Esophagus muscularis mucosa (tissue), 4 donors: Measurements from ENCODE around the gene C4orf50. TPM values are rescaled to one million over a fixed set of nuclear protein-coding genes. Genes with fewer than 3 reads are reported as not detected.

Source experiments
- DNase-seq: peaks from one replicate; pipeline ENCODE4 v3.0.0-alpha.2; 2017; ENCODE audit errors: extremely low spot score
- H3K27ac ChIP-seq, 4 donors: fragments of 200-600 bp; sonication (generic); replicated peaks in 1 of 4; 1 replicate in 3 of 4; 2 replicates in 1 of 4; pipeline ENCODE4 v1.5.1; 2016 to 2019; ENCODE audit warnings: mild to moderate bottlenecking in 1 of 4
- H3K27me3 ChIP-seq, 4 donors: fragments of 200-600 bp; sonication (generic); one replicate each; pipeline versions ENCODE4 v1.5.1 to v1.6.0; 2016 to 2019
- H3K36me3 ChIP-seq, 4 donors: fragments of 200-600 bp; sonication (generic); one replicate each; pipeline ENCODE4 v1.5.1; 2016 to 2019
- H3K4me1 ChIP-seq, 4 donors: fragments of 200-600 bp; sonication (generic); one replicate each; pipeline ENCODE4 v1.5.1; 2016 to 2019
- H3K4me3 ChIP-seq, 4 donors: fragments of 200-600 bp; sonication (generic); 1 replicate in 2 of 4; 2 replicates in 2 of 4; pipeline ENCODE4 v1.5.1; 2016 to 2019; ENCODE audit warnings: mild to moderate bottlenecking in 4 of 4, moderate library complexity in 1 of 4
- H3K9me3 ChIP-seq, 4 donors: fragments of 200-600 bp; sonication (generic); 1 replicate in 3 of 4; 2 replicates in 1 of 4; pipeline ENCODE4 v1.5.1; 2016 to 2019
- CTCF ChIP-seq, 3 experiments: fragments of 200-600 bp in 2 of 3; fragments of 450-650 bp in 1 of 3; sonication (generic) in 2 of 3; IDR thresholded peaks; one replicate each; pipeline ENCODE4 v1.5.1; 2017 to 2019; ENCODE audit warnings: antibody characterized with exemption in 3 of 3, mild to moderate bottlenecking in 2 of 3, moderate library complexity in 1 of 3
- EP300 ChIP-seq: sonication (generic); formaldehyde crosslinking; IDR thresholded peaks from one replicate; pipeline ENCODE4 v1.6.1; 2017; ENCODE audit warnings: antibody characterized with exemption
- POLR2A ChIP-seq: fragments of 450-650 bp; IDR thresholded peaks from one replicate; pipeline ENCODE4 v1.6.1; 2017; ENCODE audit warnings: antibody characterized with exemption, moderate library complexity, mild to moderate bottlenecking, low read depth
- POLR2AphosphoS5 ChIP-seq, 2 donors: sonication (generic); formaldehyde crosslinking; IDR thresholded peaks; one replicate each; pipeline ENCODE4 v1.6.1; 2017; ENCODE audit warnings: antibody characterized with exemption in 2 of 2
- WGBS: methylation state at CpG from one replicate; pipeline ENCODE4 v1.1.5; 2018; 5-methylcytosine and 5-hydroxymethylcytosine counted together
- intact Hi-C: fragments of 100-400 bp; cut with DNase I; formaldehyde crosslinking; loops from one replicate; pipeline ENCODE4 v1.15.1; 2023
- total RNA-seq, 4 donors: library from RNA; depleted of rRNA; stranded (reverse); fragments of >200 nt; gene quantifications; one replicate each; pipeline versions ENCODE4 v1.1.0 to v1.2.1, GENCODE V29; 2016

C4orf50 gene
- total RNA-seq, 4 donors from 2014 or later = 0.11 to 0.42 (median 0.26) TPM

GRCh38 chr4:5893004-5893580 lies 125.1 kb downstream of the C4orf50 start, which contains the start of gene CRMP1:
Gene CRMP1, minus strand, starts transcription at chr4:5893086. Its CDS starts 117 bp downstream, at chr4:5892969.
- H3K36me3 ChIP-seq = no peaks in the 10 kb centered on the region
- no peak within 1 kb of the TSS for H3K27ac ChIP-seq
- peaks cover 12 to 49% (median 36%) of the 10 kb centered on the region in 4 donors for H3K4me1 ChIP-seq
- H3K9me3 ChIP-seq = peaks cover 0 to 13% (median 9%) of the 10 kb centered on the region in 4 donors
- peaks cover 2 to 97% (median 44%) of the 10 kb centered on the region in 4 donors for H3K27me3 ChIP-seq
- 42% methylated on average over 2 of the region's 67 CpGs for WGBS
- DNase-seq = no peak
- TF ChIP-seq EP300 (no peak), CTCF (IDR thresholded peaks at IDR 0.05) (no peak), POLR2AphosphoS5 (IDR thresholded peaks at IDR 0.05) (no peak), POLR2A (no peak)
- intact Hi-C loops = no loop called here
- peak within 1 kb of the TSS in 3 of 4 donors; percentile 28 to 34 (median 31) for H3K4me3 ChIP-seq

- Histone ChIP-seq H3K27me3 (peaks cover 6 to 97% (median 50%) of the 10 kb centered on the region in 4 donors), H3K27ac (no peak overlapping the region), H3K36me3 (no peaks in the 10 kb centered on the region), H3K4me3 (peak overlapping the region in 3 of 4 donors; percentile 28 to 34 (median 31)), H3K9me3 (peaks cover 0 to 8% (median 6%) of the 10 kb centered on the region in 4 donors), H3K4me1 (peaks cover 18 to 55% (median 42%) of the 10 kb centered on the region in 4 donors)
- TF ChIP-seq POLR2AphosphoS5 (IDR thresholded peaks at IDR 0.05) = no peak
- TF ChIP-seq CTCF (IDR thresholded peaks at IDR 0.05) = no peak
- TF ChIP-seq EP300 = no peak
- no peak for TF ChIP-seq POLR2A
- no CpG with 5 or more reads among the region's 100 CpGs for WGBS
- intact Hi-C loops = no loop called here
- no peak for DNase-seq
Measured at GRCh38 chr4:5892323-5893003, 125.8 kb downstream of the C4orf50 start.

- no peaks in the 10 kb centered on the region for H3K36me3 ChIP-seq
- H3K27ac ChIP-seq = no peak overlapping the region
- intact Hi-C loops = no loop called here
- peaks cover 21 to 62% (median 48%) of the 10 kb centered on the region in 4 donors for H3K4me1 ChIP-seq
- WGBS = 18% methylated on average over 30 of the region's 34 CpGs
- DNase-seq = no peak
- TF ChIP-seq POLR2A (no peak), CTCF (IDR thresholded peaks at IDR 0.05) (no peak), POLR2AphosphoS5 (IDR thresholded peaks at IDR 0.05) (no peak), EP300 (no peak)
- H3K27me3 ChIP-seq = peaks cover 6 to 98% (median 55%) of the 10 kb centered on the region in 4 donors
- peaks cover 0 to under 1% (median under 1%) of the 10 kb centered on the region in 4 donors for H3K9me3 ChIP-seq
- peak overlapping the region in 2 of 4 donors; percentile 28 to 31 for H3K4me3 ChIP-seq
Measured at GRCh38 chr4:5891563-5892322, 126.5 kb downstream of the C4orf50 start.

GRCh38 chr4:5890063-5890727 lies 128.0 kb downstream of the C4orf50 start:
- H3K4me3 ChIP-seq = peak overlapping the region; percentile 8 to 33 (median 20)
- DNase-seq = no peak
- WGBS = 1% methylated on average over 20 of the region's 41 CpGs
- peaks cover 6 to 100% (median 58%) of the 10 kb centered on the region in 4 donors for H3K27me3 ChIP-seq
- H3K27ac ChIP-seq = no peak overlapping the region
- intact Hi-C loops = no loop called here
- TF ChIP-seq POLR2A = no peak
- no peak for TF ChIP-seq EP300
- no peak for TF ChIP-seq CTCF (IDR thresholded peaks at IDR 0.05)
- no peak for TF ChIP-seq POLR2AphosphoS5 (IDR thresholded peaks at IDR 0.05)
- no peaks in the 10 kb centered on the region for H3K36me3 ChIP-seq
- H3K9me3 ChIP-seq = no peaks in the 10 kb centered on the region
- H3K4me1 ChIP-seq = peaks cover 21 to 63% (median 49%) of the 10 kb centered on the region in 4 donors
